Nucleus accumbens (tissue), 56 donors: ENCODE results near the gene RBMS3.
A peak's percentile ranks its signal among the peaks of the same experiment; 100 is the strongest.

Experiments
- DNase-seq, 56 donors: peaks; one replicate each; lab custom pipeline; 2025; lab: John Stamatoyannopoulos, UW

RBMS3 gene

DNA sequence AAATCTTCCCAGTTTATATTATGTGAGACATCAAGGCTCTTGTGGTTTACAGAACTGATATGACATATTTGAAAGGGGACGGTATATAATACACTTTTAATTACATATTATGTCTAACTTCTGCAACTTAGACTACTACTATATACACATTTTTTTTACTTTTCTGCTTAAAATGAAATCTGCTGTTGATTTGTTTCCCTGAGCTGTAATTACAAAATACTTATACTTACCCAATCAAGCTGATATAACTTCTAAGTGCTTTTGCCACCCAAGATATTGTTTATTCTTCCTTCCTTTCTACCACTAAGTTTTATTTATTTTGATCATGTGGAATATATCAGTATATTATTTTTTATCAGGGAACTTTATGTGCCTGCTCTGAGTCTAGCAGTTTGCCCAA is 671.6 kb downstream of the RBMS3 start:
- no peak for DNase-seq

DNA sequence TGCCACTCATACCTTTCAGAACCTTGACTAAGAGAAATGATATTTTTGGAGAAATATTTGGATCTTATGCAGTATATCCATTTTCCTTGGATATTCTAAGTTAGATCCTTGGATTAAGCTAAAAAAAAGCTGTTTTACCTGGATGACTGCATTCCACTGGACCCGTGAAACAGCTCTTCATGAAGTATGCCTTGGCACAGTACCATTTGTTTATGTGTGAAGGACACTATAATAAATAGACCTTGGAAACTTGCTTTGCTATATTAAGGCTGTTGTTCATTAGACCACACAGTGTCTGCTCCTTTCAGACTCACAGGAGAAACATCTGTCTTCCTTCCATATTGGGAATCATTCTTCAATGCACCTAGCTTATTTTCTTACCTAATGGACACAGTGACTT is 674.5 kb downstream of the RBMS3 start:
- no peak for DNase-seq

DNA sequence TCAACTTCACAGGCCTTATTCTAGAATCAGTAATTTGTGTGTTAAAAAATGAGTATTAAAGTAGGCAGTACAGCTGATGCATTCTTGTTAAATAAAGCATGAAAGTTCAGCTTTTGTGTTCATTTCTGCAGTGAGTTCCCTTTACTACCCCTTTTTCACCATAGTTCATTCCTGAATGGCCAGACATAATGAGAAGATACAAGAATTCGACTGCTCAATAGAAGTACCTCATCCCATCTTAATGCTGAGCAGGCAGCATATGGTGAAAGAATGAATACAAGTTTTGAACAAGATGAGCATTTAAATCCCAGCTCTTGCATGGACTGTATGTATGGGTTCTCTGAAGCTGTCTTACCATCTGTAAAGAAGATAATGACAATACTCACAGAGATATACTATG is 677.9 kb downstream of the RBMS3 start:
- no peak for DNase-seq

DNA sequence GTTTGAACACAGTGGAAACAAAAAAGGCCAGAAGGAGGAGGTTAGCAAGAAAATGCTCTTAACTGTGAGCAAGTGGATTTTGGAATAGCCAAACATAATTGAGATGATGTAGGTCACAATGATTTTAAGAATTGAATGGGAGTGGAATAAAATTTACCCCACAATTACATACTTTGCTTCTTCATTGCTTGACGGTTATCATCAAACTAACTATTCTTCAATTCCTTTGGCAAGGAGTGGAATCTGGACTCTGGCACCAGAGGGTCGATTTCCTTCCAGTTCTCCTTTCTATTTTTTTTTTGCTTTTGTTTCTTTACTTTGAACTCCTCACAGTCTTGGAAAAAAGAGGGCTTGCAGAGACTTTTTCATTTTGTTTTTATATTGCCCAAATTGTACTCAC is 691.0 kb downstream of the RBMS3 start:
- no peak for DNase-seq

DNA sequence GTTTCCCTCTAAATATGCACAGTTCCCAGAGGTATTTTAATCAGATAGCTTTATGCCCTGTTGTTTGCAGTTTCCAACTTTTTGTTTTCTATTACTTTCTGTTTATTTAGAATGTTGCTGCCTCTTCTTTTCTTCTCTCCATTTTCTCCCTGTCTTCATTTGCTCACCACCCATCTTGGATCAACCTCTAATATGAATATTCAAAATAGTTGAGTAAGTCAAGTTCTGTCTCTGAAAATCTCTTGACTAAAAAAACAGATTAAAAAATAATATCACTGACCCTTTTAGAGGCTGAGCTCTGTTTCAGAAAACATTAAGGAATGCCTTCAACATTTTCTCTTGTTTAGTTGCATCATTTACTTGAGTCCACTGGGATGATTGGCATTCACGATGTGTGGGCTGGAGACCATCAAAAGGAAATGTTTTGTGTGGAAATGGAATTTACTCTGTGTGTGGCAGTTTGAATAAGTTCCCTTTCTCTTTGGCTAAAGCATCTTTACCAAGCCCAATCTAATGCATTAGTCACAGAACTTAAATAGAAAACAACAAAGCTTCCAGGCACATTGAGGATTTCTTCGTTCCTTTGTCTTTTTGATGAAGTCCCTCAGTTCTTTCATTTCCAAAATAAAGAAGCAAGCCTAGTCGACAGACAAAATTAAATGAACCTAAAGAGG is 691.6 kb downstream of the RBMS3 start:
- DNase-seq = no peak

DNA sequence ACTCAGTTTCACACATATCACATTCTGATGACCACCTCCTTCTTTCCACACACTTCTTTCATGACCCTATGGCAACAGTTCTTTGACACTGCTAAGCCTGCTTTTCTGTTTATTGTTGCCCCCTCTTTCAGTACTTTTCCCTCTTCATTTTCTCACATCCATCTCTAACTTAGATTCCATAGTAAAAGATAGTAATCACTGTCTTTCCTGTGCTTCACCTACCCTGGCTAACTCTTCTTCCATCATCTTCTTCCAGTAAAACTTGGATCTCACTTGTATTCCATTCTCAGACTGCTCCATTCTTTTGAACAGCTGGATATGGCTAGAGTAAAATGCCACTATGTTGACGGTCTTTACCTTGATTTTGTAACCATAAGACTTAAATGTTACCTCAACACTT is 692.9 kb downstream of the RBMS3 start:
- DNase-seq = no peak

DNA sequence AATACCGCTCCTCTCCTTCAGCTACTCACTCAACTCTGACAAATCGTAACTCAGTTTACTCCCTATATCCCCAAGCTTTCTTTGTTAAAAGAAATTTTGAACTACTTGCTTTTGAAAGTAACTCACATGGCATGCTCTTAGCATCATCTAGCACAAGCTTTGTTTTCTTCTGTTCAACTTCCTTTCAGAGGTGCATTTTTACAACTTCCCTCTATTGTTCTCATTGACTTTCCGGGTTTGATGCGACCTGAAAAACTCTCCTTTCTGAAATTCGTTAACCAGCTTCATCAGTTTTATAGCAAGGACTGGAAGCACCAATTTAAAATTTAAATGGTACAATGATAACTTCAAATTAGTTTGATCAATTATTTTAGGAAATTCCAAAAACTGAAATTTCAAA is 696.0 kb downstream of the RBMS3 start:
- no peak for DNase-seq

DNA sequence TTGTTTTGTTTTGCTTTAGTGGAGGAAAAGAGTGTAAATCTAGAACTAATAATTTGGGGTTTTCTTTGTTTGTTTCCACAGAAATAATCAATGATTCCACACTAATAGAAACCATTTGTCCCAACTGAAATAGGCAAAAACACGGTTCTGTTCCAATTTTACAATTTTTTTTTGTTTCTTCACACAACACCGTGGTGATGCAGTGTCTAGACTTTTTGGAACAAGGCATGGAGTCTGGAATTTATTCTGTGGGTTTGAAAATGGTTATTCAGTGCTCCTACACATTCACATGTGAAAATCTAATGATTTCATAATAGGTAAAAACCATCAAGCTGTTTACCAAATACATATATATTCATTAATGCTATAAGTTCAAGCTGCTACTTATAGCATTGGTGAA is 696.5 kb downstream of the RBMS3 start:
- DNase-seq = no peak

DNA sequence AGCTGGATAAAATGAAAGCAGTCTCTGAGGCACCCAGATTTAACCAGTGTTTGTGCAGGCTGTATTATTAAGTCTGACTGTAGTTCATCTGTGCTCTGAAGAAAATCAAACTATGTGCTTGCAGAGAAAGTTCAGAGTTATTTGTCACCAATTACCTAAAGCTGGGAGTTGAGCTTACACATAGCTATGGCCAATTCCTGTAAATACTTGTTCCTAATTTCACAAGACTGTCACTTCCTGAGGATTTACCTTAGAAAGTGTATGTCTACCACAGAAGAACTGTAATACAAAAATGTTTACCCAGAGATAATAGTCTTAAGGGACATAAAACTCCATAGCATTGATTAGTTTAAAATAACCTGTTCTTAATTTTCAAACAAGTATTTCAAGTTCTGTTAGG is 697.2 kb downstream of the RBMS3 start:
- DNase-seq = no peak

DNA sequence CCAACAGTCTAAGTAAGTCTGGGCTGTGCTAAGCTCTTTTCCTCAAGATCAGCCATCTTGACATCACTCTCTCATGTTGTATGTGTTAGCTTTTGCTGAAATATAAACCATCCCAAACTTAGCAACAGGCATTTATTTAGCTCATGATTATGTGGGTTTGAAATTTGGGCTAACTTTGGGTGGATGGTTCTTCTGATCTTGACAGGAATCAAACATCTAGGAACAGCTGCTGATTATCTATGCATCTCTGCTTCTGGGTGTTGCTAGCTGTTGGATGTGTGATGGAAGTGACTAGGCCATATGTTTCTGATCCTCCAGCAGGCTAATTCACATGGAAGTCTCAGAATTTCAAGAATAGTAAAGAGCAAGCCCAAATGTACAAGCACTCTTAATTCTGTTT is 710.3 kb downstream of the RBMS3 start:
- DNase-seq = no peak

DNA sequence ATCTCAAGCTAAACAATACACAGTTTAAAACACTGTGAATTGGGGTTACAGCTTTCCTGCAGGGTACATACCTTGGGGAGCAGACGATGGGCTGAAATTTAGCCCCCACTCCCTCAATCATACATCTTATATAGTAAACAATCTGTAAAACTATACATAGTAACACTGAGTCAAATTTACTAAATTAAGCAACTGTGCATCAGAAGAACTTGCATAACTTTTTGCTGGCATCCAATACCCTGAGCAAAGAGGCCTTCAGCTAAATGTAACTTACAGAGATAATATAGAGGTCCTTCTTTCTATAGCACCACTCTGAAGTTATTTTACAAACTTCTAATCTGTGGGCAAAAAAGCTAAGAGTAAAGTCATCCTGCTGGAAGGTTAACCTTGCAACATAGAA is 721.9 kb downstream of the RBMS3 start:
- no peak for DNase-seq

DNA sequence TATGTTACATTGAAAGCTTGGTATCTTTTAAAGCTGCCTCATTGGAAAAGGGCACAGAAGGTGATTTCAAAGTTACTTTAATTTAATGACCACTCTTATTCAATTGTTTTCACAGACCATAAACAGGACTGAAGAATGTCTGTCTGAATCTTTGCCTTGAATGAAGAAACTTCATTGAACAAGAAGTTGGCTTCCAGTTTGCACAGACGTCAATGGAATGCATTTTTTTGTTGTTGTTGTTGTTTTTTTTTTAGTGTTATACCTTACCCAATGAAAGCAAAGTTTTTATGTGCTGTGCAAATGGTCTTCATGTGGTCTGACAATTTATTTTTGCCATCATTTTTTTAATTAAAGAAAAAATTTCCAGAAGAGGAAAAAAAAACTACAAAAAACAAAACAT is 722.9 kb downstream of the RBMS3 start:
- DNase-seq = no peak

DNA sequence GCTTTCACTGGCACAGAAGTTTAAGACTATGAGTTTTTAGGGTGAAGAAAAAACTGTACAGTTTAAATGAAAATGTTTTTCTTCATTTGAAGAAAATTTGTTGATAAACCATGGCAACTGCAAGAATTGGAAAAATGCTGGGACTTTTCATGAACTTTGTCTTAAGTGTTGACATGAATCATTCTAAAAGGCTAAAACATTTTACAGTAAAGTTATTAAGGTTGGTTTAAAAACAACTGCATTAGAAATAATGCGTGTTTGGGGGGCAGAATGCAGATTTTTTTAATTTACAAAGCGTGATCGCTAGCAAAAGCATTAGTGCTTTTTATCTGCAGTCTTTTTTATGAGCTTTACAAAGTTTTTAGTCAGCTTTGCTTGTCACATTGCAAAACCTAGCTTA is 723.6 kb downstream of the RBMS3 start:
- no peak for DNase-seq

DNA sequence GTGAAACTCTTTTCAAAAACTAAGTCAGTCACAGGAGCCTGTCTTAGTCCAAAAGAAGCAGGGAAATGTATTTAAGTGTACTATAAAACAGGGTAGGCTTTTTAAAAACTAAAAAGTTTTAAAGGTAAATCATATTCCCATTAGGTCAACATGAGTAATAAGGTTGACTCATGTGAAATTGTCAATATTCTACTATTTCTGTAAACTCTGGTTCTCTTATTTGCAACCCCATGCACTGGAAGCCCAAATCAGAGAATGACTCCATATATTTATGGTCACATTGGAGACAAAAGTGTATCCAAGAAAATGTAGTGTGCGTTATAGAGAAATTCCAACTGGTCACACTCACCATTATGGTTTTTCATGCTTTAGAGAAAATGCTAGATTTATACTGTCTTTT is 725.2 kb downstream of the RBMS3 start:
- DNase-seq = no peak

DNA sequence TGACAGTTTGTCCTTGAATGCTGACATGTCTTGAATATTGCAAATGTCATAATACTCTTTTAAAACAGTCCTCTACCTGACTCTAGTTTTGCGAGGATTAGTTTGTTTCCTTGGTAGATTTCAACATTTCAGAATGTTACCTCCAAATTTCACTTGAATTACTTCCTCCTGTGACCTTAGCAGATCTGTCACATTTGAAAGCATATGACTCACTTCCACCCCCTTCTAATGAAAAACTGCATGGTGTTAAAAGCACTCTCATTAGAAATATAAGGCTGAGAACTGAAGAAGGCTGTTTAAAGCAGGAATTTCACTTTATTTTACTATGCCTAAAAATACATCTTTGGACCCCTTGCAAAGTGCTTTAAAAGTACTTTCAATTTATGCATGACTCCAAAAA is 726.8 kb downstream of the RBMS3 start:
- DNase-seq = no peak

DNA sequence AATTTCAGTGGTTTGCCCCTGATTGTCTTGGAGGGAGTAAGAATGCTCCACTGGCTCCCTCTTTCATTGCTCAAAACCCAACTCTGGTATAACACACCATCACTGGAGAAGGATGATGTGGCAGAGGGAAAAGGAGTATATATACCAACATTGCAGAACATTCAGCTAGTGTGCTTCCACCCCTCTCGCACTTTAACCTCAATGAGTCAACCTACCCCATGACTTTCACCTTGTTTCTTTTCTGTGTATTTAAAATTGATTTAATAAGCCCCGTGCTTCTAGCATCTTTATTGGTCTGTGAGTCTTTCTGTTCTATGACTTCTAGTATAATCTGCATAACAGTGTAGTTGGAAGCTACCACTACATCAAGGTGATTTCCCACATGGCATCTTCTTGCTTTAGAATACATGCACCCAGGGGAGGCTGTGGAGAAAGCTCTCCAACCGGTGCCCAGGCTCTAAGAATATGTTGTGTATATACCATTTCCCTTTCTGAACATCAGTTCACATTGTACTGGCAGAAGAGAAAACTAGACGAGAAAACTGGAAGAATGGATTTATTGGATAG is 730.4 kb downstream of the RBMS3 start:
- DNase-seq = no peak

DNA sequence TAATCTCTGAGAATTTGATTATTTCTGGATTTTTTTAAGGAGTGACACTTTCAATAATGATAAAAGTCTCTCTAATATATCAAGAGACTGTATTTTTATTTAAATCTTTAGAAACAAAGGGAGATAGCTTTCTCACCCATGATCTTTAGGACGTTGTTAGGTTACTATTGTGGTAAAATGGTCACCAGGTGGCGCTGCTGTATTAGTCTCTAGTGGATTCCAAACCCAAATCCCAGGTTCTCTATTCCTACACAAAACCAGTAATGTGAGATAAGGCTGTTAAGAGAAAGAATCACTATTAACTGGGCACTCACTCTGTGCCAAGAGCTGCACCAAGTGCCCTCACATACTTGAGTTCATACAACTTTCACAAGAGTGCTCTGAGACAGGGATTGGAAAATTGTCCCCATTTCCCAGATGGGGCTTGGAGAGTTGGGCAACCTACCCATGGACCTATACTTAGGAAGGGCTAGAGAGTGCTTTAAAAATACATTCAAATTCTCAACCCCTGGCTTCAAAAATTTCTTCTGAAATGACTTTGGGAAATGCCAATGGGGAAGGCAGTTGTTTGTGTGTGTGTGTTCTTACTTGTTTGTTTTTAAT is 732.2 kb downstream of the RBMS3 start:
- DNase-seq = peak in 42 of 56 donors; percentile 1 to 81 (median 18)

DNA sequence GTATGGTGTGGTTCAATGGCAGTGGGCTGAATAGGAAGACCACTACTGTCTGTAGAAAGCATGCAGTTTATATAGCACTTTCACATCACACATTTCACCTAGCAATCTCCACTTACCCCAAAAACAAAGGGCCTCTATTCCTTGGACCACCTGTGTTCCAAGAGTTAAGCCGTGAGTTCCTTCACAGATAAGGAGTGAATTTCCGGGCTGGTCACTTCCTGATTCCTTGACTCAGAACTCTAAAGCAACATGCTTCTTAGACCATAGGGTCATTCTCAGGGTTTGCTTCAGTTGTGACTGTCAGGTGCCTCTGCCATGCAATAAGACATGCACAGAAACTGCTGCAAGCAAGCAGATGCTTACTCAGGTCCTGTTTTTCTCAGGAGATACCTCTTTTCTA is 737.0 kb downstream of the RBMS3 start:
- DNase-seq = no peak

DNA sequence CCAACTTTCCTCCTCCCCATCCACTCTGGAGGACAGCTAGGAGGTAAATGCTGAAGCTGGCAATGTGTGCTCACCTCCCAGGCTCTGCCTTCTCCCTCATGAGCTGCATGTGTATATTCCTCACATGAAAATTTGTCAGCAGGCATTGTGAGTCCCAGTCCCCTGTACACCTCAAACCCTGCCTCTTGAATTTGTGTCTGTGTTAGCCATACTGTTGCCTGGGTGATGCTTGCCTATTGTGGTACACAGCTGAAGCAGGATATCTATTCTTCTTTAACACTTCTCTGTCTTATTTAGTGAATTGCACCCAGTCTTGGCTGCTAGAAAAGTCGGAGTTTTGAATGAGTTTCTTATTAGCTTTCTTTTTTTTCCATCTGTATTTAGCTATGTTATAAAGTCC is 739.5 kb downstream of the RBMS3 start:
- no peak for DNase-seq

DNA sequence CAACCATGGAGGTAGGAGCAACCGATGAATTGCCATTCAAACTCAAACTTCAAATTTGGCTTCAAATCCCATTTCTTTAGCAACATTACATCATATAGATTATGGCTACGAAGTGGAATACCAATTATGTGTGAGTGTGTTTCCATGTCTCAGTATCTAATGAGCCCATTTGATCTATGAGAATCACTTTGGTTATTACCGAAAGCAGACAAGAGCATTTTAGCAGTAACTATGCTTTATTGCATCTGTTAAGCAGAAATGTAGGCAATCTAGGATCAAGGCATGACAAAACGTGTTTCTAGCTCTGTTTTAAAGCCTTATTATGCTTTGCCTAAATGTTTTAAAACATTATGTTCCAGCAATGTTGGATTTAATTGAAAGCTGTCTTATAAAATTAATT is 743.6 kb downstream of the RBMS3 start:
- no peak for DNase-seq

DNA sequence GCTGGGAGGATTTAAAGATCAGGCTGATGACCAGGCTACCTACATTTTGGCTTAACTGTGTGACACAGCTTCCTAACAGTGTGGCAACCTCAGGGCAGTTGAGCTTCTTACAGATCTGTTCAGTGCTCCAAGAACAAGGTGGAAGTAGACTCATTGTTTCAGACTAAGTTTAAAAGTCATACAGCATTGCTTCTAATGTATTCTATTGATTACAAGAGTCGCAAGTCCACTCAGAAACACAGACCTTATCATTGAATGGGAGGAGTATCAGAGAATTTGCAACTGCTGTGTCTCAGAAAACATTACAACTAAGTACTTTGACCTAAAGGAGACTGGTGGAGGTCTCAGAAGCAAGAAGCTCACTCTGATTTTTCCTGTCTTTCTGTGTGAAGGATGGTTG is 746.0 kb downstream of the RBMS3 start:
- DNase-seq = no peak

DNA sequence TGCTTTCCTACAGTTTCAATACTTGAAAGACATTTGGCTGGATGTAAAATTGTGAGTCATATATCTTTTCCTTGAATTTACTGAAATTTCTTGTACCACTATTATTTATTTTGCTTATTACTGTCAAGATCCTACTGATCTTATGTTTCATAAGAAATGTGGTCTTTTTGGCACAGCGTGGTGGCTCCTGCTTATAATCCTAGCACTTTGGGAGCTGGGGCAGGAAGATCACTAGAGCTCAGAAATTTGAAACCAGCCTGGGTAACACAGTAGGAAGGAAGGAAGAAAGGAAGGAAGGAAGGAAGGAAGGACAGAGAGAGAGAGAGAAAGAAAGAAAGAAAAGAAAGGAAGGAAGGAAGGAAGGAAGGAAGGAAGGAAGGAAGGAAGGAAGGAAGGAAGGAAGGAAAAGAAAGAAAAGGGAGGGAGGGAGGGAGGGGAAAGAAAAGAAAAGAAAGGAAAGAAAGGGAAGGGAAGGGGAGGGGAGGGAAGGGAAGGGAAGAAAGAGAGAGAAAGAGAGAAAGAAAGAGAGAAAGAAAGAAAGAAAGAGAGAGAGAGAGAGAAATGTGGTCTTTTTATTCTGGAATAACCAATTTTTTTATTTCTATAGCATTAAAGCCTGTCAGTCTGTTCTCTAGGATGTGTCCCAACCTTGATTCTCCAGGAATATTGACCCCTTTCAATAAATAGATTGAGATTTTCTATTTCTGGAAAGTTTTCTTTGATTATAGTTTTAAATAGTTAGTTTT is 753.5 kb downstream of the RBMS3 start:
- DNase-seq = no peak
